Calu3 (cell line): ENCODE measurements around the gene DRC3. TPM values are rescaled to one million over a fixed set of nuclear protein-coding genes. Genes with fewer than 3 reads are reported as not detected.

Source experiments
- BruUV-seq: library from RNA; stranded (reverse); fragments of 400-500 nt; replicated peaks from 2 replicates; lab custom pipeline; 2021; lab: Mats Ljungman, UMichigan
- CTCF ChIA-PET: fragments of 300-600 bp; sonication (Branson Sonifier 250); formaldehyde crosslinking; loops from one replicate; lab custom pipeline; 2022; ENCODE audit warnings: antibody characterized with exemption; lab: Charles Lee
- DNase-seq: peaks from one replicate; pipeline ENCODE4 v3.0.0; 2022
- H3K27ac Mint-ChIP-seq: one replicate; pipeline ENCODE4 v1.8.0; 2022; ENCODE audit warnings: mixed read lengths; ENCODE audit not compliant: unreplicated experiment
- H3K27me3 Mint-ChIP-seq: one replicate; pipeline ENCODE4 v1.8.0; 2022; ENCODE audit warnings: mixed read lengths; ENCODE audit not compliant: unreplicated experiment
- H3K36me3 Mint-ChIP-seq: one replicate; pipeline ENCODE4 v1.8.0; 2022; ENCODE audit warnings: mild to moderate bottlenecking, moderate library complexity, mixed read lengths; ENCODE audit not compliant: insufficient read depth, unreplicated experiment
- H3K4me1 Mint-ChIP-seq: one replicate; pipeline ENCODE4 v1.8.0; 2022; ENCODE audit warnings: mild to moderate bottlenecking, low read depth, mixed read lengths; ENCODE audit not compliant: unreplicated experiment
- H3K4me3 Mint-ChIP-seq: one replicate; pipeline ENCODE4 v1.8.0; 2022; ENCODE audit warnings: mild to moderate bottlenecking, low read depth, moderate library complexity, mixed read lengths; ENCODE audit not compliant: unreplicated experiment
- H3K9me3 Mint-ChIP-seq: one replicate; pipeline ENCODE4 v1.8.0; 2022; ENCODE audit warnings: low read depth, mixed read lengths; ENCODE audit not compliant: unreplicated experiment
- CTCF ChIP-seq: fragments of 200-600 bp; IDR thresholded peaks from one replicate; pipeline ENCODE4 v1.8.0; 2022; ENCODE audit warnings: antibody characterized with exemption; ENCODE audit not compliant: unreplicated experiment
- intact Hi-C: fragments of 100-400 bp; cut with micrococcal nuclease; formaldehyde crosslinking; loops from one replicate; pipeline ENCODE4 v1.10.0; 2022; ENCODE audit not compliant: unreplicated experiment
- total RNA-seq: library from RNA; stranded (reverse); gene quantifications from 2 replicates; pipeline ENCODE4 v1.2.3, GENCODE V29; 2022

Gene DRC3
- total RNA-seq, 1 experiment from 2014 or later: 2.8 TPM

GRCh38 chr17:18065546-18065945 is 92.9 kb downstream of the DRC3 start:
- TF ChIP-seq CTCF: no peak
- Mint-ChIP-seq H3K4me3 (no peak overlapping the region), H3K27ac (no peak overlapping the region), H3K9me3 (no peaks in the 10 kb centered on the region), H3K27me3 (no peaks in the 10 kb centered on the region), H3K36me3 (no peaks in the 10 kb centered on the region), H3K4me1 (no peaks in the 10 kb centered on the region)
- DNase-seq: no peak
- intact Hi-C loops: no loop called here
- BruUV-seq: no TSS peak
- CTCF ChIA-PET: no interaction called here

Other genes with a start within 250 kb of the DRC3 start
- 104 and 110 TPM in 2 replicates for gene SREBF1, start 135.9 kb upstream of the DRC3 start, total RNA-seq
- 20.1 and 23.1 TPM in 2 replicates for gene TOM1L2, start 462 bp upstream of the DRC3 start, total RNA-seq
- 17.7 and 19.6 TPM in 2 replicates for gene ATPAF2, start 66.3 kb downstream of the DRC3 start, total RNA-seq
- 7.3 and 7.4 TPM in 2 replicates for gene GID4, start 66.5 kb downstream of the DRC3 start, total RNA-seq
- 24.9 and 34.5 TPM in 2 replicates for gene DRG2, start 115.1 kb downstream of the DRC3 start, total RNA-seq
- 0.38 and 0.76 TPM in 2 replicates for gene MYO15A, start 135.9 kb downstream of the DRC3 start, total RNA-seq
- gene ALKBH5, start 211.0 kb downstream of the DRC3 start, total RNA-seq: 51.7 and 54.9 TPM in 2 replicates